Stimulated activated CD8-positive, alpha-beta memory T cell treated with anti-CD3 and anti-CD28 coated beads, Interleukin-15, amount 100 ng/mL, for 24 hours (primary cell): ENCODE measurements around the gene FUT1.

Source experiments
- DNase-seq: peaks from one replicate; pipeline ENCODE4 v3.0.0-alpha.2; 2020; ENCODE audit warnings: low read depth

FUT1 gene

GRCh38 chr19:48715681-48716171 lies 36.7 kb downstream of the FUT1 start:
- no peak for DNase-seq

GRCh38 chr19:48714759-48715675 lies 37.4 kb downstream of the FUT1 start:
- no peak for DNase-seq

GRCh38 chr19:48713864-48714755 lies 38.3 kb downstream of the FUT1 start:
- DNase-seq = peak; percentile 85

- no peak for DNase-seq
These were observed 39.2 kb downstream of the FUT1 start for GRCh38 chr19:48713041-48713863.

- DNase-seq = no peak
These were observed 41.3 kb downstream of the FUT1 start for GRCh38 chr19:48711106-48711662.

- no peak for DNase-seq
These were observed 44.0 kb downstream of the FUT1 start for GRCh38 chr19:48708471-48708870.

GRCh38 chr19:48705431-48705830 lies 47.0 kb downstream of the FUT1 start:
- DNase-seq = no peak

GRCh38 chr19:48703316-48703715 lies 49.1 kb downstream of the FUT1 start:
- DNase-seq = no peak

GRCh38 chr19:48702701-48703100 lies 49.7 kb downstream of the FUT1 start:
- DNase-seq = no peak

GRCh38 chr19:48698046-48698445 lies 54.4 kb downstream of the FUT1 start:
- DNase-seq = no peak
